H9 (cell line): ENCODE data around the gene RHBDD3. TPM values are rescaled to one million over a fixed set of nuclear protein-coding genes. Genes with fewer than 3 reads are reported as not detected.

Source experiments
- DNase-seq: peaks from one replicate; pipeline ENCODE4 v3.0.0-alpha.2; 2017
- H2AFZ ChIP-seq: one replicate; pipeline ENCODE4 v1.6.1; 2013; ENCODE audit warnings: mild to moderate bottlenecking, low read length, control low read depth, moderate library complexity
- H2AK5ac ChIP-seq: 2 replicates; pipeline ENCODE4 v1.6.1; 2013; ENCODE audit warnings: low read length, control low read depth, mixed read lengths; ENCODE audit not compliant: insufficient read length
- H2BK120ac ChIP-seq: one replicate; pipeline ENCODE4 v1.6.1; 2013; ENCODE audit warnings: low read depth, mild to moderate bottlenecking, low read length, control low read depth, inconsistent platforms; ENCODE audit not compliant: poor library complexity, severe bottlenecking
- H2BK12ac ChIP-seq: 2 replicates; pipeline ENCODE4 v1.6.1; 2013; ENCODE audit warnings: low read length, control low read depth, mixed read lengths, low read depth; ENCODE audit not compliant: insufficient read length
- H2BK15ac ChIP-seq: 2 replicates; pipeline ENCODE4 v1.6.1; 2013; ENCODE audit warnings: low read depth, low read length, control low read depth
- H2BK20ac ChIP-seq: one replicate; pipeline ENCODE4 v1.6.1; 2013; ENCODE audit warnings: low read depth, mild to moderate bottlenecking, low read length, control low read depth, inconsistent platforms; ENCODE audit not compliant: poor library complexity, severe bottlenecking
- H2BK5ac ChIP-seq: 2 replicates; pipeline ENCODE4 v1.6.1; 2013; ENCODE audit warnings: low read length, control low read depth, mixed read lengths; ENCODE audit not compliant: insufficient read length
- H3K14ac ChIP-seq: 2 replicates; pipeline ENCODE4 v1.6.1; 2013; ENCODE audit warnings: low read length, control low read depth; ENCODE audit not compliant: insufficient read depth
- H3K18ac ChIP-seq: 2 replicates; pipeline ENCODE4 v1.6.1; 2013; ENCODE audit warnings: low read depth, mild to moderate bottlenecking, mixed read lengths, low read length, control low read depth; ENCODE audit not compliant: insufficient read length
- H3K23ac ChIP-seq: 2 replicates; pipeline ENCODE4 v1.6.1; 2013; ENCODE audit warnings: low read length, control low read depth, mixed read lengths, low read depth; ENCODE audit not compliant: insufficient read length
- H3K23me2 ChIP-seq: 2 replicates; pipeline ENCODE4 v1.6.1; 2013; ENCODE audit warnings: low read depth, mild to moderate bottlenecking, mixed read lengths, low read length, control low read depth; ENCODE audit not compliant: insufficient read length, poor library complexity, severe bottlenecking
- H3K27ac ChIP-seq: 2 replicates; pipeline ENCODE4 v1.5.1; 2013; ENCODE audit warnings: low read length, control low read depth, mixed read lengths, low read depth; ENCODE audit not compliant: insufficient read length
- H3K27me3 ChIP-seq: 2 replicates; pipeline ENCODE4 v1.6.1; 2013; ENCODE audit warnings: low read length, control low read depth, inconsistent platforms; ENCODE audit not compliant: insufficient read depth
- H3K4ac ChIP-seq: 2 replicates; pipeline ENCODE4 v1.6.1; 2013; ENCODE audit warnings: low read depth, mild to moderate bottlenecking, control low read depth, inconsistent platforms, low read length, moderate library complexity
- H3K4me1 ChIP-seq: 2 replicates; pipeline ENCODE4 v1.6.1; 2013; ENCODE audit warnings: low read length, control low read depth, inconsistent platforms; ENCODE audit not compliant: insufficient read depth
- H3K4me2 ChIP-seq: 2 replicates; pipeline ENCODE4 v1.6.1; 2013; ENCODE audit warnings: low read length, control low read depth, mixed read lengths; ENCODE audit not compliant: insufficient read length, insufficient read depth
- H3K56ac ChIP-seq: 2 replicates; pipeline ENCODE4 v1.6.1; 2013; ENCODE audit warnings: low read depth, mild to moderate bottlenecking, mixed read lengths, low read length, control low read depth; ENCODE audit not compliant: insufficient read length
- H3K79me1 ChIP-seq: 2 replicates; pipeline ENCODE4 v1.6.1; 2013; ENCODE audit warnings: low read depth, mild to moderate bottlenecking, moderate library complexity, low read length, control low read depth, inconsistent platforms; ENCODE audit not compliant: insufficient read depth, poor library complexity, severe bottlenecking
- H3K79me2 ChIP-seq: 2 replicates; pipeline ENCODE4 v1.6.1; 2013; ENCODE audit warnings: low read length, control low read depth, inconsistent platforms; ENCODE audit not compliant: insufficient read depth
- H3K9ac ChIP-seq: 2 replicates; pipeline ENCODE4 v1.6.1; 2013; ENCODE audit warnings: low read length, control low read depth, mixed read lengths; ENCODE audit not compliant: insufficient read length; ENCODE audit errors: extremely low read depth
- H3K9me3 ChIP-seq: one replicate; pipeline ENCODE4 v1.6.1; 2013; ENCODE audit warnings: low read depth, low read length, inconsistent platforms; ENCODE audit not compliant: control insufficient read depth
- H3T11ph ChIP-seq: one replicate; pipeline ENCODE4 v1.6.1; 2013; ENCODE audit warnings: mild to moderate bottlenecking, low read length, control low read depth, inconsistent platforms
- H4K20me1 ChIP-seq: one replicate; pipeline ENCODE4 v1.6.1; 2013; ENCODE audit not compliant: control insufficient read depth, insufficient read length, insufficient read depth
- H4K5ac ChIP-seq: 2 replicates; pipeline ENCODE4 v1.6.1; 2013; ENCODE audit warnings: low read depth, mild to moderate bottlenecking, mixed read lengths, low read length, control low read depth; ENCODE audit not compliant: insufficient read length
- H4K8ac ChIP-seq: replicated peaks from 2 replicates; pipeline ENCODE4 v1.6.1; 2013; ENCODE audit warnings: low read length, control low read depth, mixed read lengths, low read depth; ENCODE audit not compliant: insufficient read length
- H4K91ac ChIP-seq: 2 replicates; pipeline ENCODE4 v1.6.1; 2013; ENCODE audit warnings: low read depth, mild to moderate bottlenecking, moderate library complexity, mixed read lengths, low read length, control low read depth; ENCODE audit not compliant: insufficient read length
- H3K27ac Mint-ChIP-seq, 3 experiments: 2 replicates in 2 of 3; 3 replicates in 1 of 3; pipeline ENCODE4 v1.8.0; 2020 to 2021; ENCODE audit warnings: mixed read lengths in 3 of 3, mild to moderate bottlenecking in 1 of 3, moderate library complexity in 1 of 3
- H3K27me3 Mint-ChIP-seq: 2 replicates; pipeline ENCODE4 v1.8.0; 2021; ENCODE audit warnings: low read depth, mild to moderate bottlenecking, moderate library complexity, mixed read lengths
- H3K36me3 Mint-ChIP-seq, 3 experiments: 2 replicates in 2 of 3; 3 replicates in 1 of 3; pipeline ENCODE4 v1.8.0; 2020 to 2021; ENCODE audit warnings: low read depth in 3 of 3, mixed read lengths in 3 of 3; ENCODE audit not compliant: insufficient read depth in 1 of 3
- H3K4me1 Mint-ChIP-seq, 2 experiments: 2 replicates each; pipeline ENCODE4 v1.8.0; 2020; ENCODE audit warnings: mixed read lengths in 2 of 2
- H3K4me3 Mint-ChIP-seq, 2 experiments: 2 replicates in 1 of 2; 3 replicates in 1 of 2; pipeline ENCODE4 v1.8.0; 2020 to 2021; ENCODE audit warnings: mild to moderate bottlenecking in 2 of 2, mixed read lengths in 2 of 2, moderate library complexity in 1 of 2
- H3K9me3 Mint-ChIP-seq, 2 experiments: 2 replicates in 1 of 2; 3 replicates in 1 of 2; pipeline ENCODE4 v1.8.0; 2020; ENCODE audit warnings: mild to moderate bottlenecking in 2 of 2, mixed read lengths in 2 of 2, moderate library complexity in 1 of 2
- CTCF ChIP-seq: fragments of 200-600 bp; sonication (generic); conservative IDR thresholded peaks from 3 replicates; pipeline ENCODE4 v1.8.0; 2021; ENCODE audit warnings: antibody characterized with exemption, mild to moderate bottlenecking
- WGBS: extraction: QIAGEN DNeasy Blood & Tissue Kit; methylation state at CpG from one replicate; pipeline ENCODE4 v1.1.7; 2013; ENCODE audit warnings: missing lambda C conversion rate, low lambda C conversion rate, mixed read lengths; ENCODE audit not compliant: insufficient read length; ENCODE audit errors: extremely low coverage; 5-methylcytosine and 5-hydroxymethylcytosine counted together
- total RNA-seq: library from RNA; stranded (reverse); gene quantifications from 2 replicates; pipeline ENCODE4 v1.2.1, GENCODE V29; 2021

RHBDD3 gene
- total RNA-seq, 1 experiment from 2014 or later: 99.7 TPM

- H3K27me3 ChIP-seq: no peaks in the 10 kb centered on the region
- H3K27ac ChIP-seq: no peak overlapping the region
- H2BK5ac ChIP-seq: no peak overlapping the region
- TF ChIP-seq CTCF: no peak
- H2BK12ac ChIP-seq: no peak overlapping the region
- H3K4me2 ChIP-seq: peak overlapping the region; percentile 92
- peaks cover 8% of the 10 kb centered on the region for H3K4me1 ChIP-seq
- peak overlapping the region; percentile 96 to 100 (median 98) for H3K27ac Mint-ChIP-seq
- peak overlapping the region; percentile 92 to 93 for H3K4me3 Mint-ChIP-seq
- WGBS: no CpG with 5 or more reads among the region's 13 CpGs
- H3K79me2 ChIP-seq: peaks cover 37% of the 10 kb centered on the region
- H3K56ac ChIP-seq: no peak overlapping the region
- no peak overlapping the region for H2BK15ac ChIP-seq
- peak overlapping the region; percentile 31 for H4K5ac ChIP-seq
- peaks cover 0 to 4% of the 10 kb centered on the region in 2 experiments; a peak in 2 of 5 replicates for H3K9me3 Mint-ChIP-seq
- H2AFZ ChIP-seq: no peak overlapping the region
- H2BK120ac ChIP-seq: no peak overlapping the region
- H3T11ph ChIP-seq: no peak overlapping the region
- no peak overlapping the region for H4K8ac ChIP-seq
- H4K20me1 ChIP-seq: no peaks in the 10 kb centered on the region
- no peaks in the 10 kb centered on the region for H3K79me1 ChIP-seq
- H2BK20ac ChIP-seq: no peak overlapping the region
- no peak overlapping the region for H3K23ac ChIP-seq
- H3K4me1 Mint-ChIP-seq: peaks cover 31 to 38% of the 10 kb centered on the region in 2 experiments
- peak overlapping the region; percentile 100 for H3K14ac ChIP-seq
- H3K4ac ChIP-seq: no peak overlapping the region
- H3K23me2 ChIP-seq: peaks cover 23% of the 10 kb centered on the region
- no peaks in the 10 kb centered on the region for H3K27me3 Mint-ChIP-seq
- peak overlapping the region; percentile 100 for H3K18ac ChIP-seq
- H3K36me3 Mint-ChIP-seq: peaks cover 38 to 61% (median 52%) of the 10 kb centered on the region in 3 experiments; a peak in 6 of 7 replicates
- H4K91ac ChIP-seq: peak overlapping the region; percentile 72
- peak overlapping the region; percentile 99 for H3K9ac ChIP-seq
- H3K9me3 ChIP-seq: no peaks in the 10 kb centered on the region
- no peak for DNase-seq
- no peak overlapping the region for H2AK5ac ChIP-seq
These were observed 968 bp downstream of the RHBDD3 start for GRCh38 chr22:29266564-29267461.
